ENCODE data around the gene NDP. TPM values are rescaled to one million over a fixed set of nuclear protein-coding genes. Genes with fewer than 3 reads are reported as not detected.

NDP gene
- 1.4 and 3.5 TPM in 2 replicates for total RNA-seq
- polyA plus RNA-seq (2012): 3.9 TPM

DNA sequence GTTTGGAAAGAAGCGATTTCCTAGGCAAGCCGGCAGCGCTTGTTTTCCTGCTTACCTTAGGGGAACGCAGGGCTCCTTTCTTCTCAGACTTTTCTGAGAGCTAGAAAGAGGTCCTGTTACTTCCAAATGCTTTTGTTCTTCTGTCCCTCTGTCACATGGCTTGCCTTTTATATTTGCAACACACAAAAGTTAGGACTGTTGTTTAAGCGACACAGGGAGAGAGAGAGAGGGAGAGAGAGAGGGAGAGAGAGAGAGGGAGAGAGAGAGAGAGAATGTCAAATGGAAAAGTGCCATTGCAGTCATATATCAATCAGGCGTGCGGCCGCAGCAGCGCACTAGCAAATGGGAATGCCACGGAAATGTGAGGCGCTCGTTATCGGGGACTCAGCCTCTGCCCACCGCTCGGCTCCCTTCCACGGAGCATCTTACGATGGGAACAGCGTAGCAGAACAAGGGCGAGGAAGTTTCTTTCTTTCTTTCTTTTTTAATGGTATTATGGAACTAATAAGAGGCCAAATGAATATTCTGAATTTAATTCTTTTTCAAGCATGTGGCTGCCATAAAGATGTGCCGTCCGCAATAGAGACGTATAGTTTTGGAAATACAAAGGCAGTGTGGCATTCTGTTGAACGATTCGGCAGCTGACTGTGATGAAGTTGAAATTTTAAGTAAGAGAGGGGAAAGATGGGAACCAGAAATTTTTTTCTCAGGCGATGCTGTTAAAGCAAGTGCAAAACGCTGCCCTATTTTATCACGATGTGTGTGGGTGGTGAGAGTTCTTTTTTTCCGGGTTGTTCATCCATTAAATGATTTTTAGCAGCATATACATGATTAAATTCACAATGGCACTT lies at the start of gene NDP:
Gene NDP (minus strand): TSS at position 142 of the 851 bp plus-strand sequence. CDS start 14,745 bp downstream, outside the sequence.
- peak; percentile 23 for DNase-seq (ENCODE audit: low read depth)

- DNase-seq (ENCODE audit: low read depth): no peak
Measured at GRCh38 chrX:44022964-44023363, 49.8 kb upstream of the NDP start.

GRCh38 chrX:44020693-44021092 lies 47.5 kb upstream of the NDP start:
- DNase-seq (ENCODE audit: low read depth): no peak

DNA sequence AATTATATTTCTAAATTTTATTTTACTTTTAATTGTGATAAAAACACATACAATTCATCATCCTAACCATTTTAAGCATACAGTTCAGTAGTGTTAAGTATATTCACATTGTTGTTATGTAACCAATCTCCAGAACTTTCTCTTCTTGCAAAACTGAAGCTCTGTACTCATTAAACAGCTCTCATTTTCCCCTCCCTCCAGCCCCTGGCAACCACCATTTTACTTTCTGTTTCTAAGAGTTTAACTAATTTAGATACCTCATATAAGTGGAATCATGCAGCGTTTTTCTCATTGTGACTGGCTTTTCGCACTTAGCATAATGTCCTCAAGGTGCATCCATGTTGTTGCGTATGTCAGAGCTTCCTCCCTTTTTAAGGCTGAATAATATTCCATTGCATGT lies 46.7 kb upstream of the NDP start:
- no peak for DNase-seq (ENCODE audit: low read depth)

- peak; percentile 45 for DNase-seq (ENCODE audit: low read depth)
Measured at GRCh38 chrX:44017676-44018075, 44.5 kb upstream of the NDP start.

DNA sequence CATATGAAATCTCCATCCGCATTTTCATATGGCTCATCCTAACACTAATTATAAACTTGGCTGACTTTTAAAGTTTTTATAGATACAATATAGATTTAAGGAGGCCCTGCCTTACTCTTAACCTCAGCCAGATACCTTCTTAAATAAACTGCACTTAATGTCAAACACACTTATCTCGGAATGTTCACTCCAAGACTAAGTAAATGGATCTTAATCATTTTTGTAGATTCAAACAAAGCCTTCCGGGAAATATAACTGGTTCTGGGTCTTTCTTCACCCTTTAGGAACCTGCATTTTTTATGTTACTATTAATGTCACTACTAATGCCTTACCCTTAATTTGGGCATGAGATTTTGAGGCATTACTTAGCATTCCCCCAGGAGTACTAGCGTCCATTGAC lies 43.7 kb upstream of the NDP start:
- DNase-seq (ENCODE audit: low read depth): no peak

- peak; percentile 93 for DNase-seq (ENCODE audit: low read depth)
Measured at GRCh38 chrX:44012484-44013096, 39.4 kb upstream of the NDP start.

GRCh38 chrX:44011506-44011905 lies 38.3 kb upstream of the NDP start:
- no peak for DNase-seq (ENCODE audit: low read depth)

DNA sequence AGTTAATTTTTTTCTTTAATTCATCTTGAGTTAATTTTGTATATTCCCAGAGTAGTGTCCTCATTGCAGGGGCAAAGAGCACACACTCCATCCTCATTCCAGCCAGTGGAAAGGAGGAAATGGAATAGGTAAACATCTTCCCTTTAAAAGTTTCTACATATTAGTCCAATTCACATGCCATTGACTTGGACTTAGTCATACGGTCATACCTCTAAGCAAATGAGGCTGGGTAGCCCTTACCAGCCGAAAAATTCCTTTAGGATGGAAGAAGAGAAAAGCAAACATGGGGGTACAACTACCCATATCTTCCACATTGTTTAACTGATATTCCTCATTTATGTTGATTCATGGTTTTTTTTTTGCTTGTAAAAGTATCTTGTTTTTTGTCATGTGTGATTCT lies 37.4 kb upstream of the NDP start:
- DNase-seq (ENCODE audit: low read depth): no peak

DNA sequence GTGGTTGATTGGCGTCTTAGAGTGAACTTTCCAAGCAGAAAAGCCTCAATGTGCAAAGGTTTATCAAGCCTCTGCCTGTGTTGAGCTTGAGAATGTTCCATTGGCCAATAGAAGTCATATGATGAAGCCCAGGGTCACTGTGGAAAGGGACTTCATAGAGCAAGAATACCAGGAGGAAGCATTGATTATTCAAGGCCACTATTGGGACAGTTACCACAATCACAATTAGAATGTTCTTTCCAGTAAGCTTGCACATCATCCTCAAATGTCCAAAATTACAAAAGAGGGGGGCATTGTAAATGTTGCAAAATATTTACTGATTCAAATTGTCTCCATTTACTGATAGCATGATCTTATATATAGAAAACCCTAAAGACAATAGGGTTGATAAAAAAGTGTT lies 32.9 kb upstream of the NDP start:
- DNase-seq (ENCODE audit: low read depth): no peak

GRCh38 chrX:44003975-44004374 lies 30.8 kb upstream of the NDP start:
- DNase-seq (ENCODE audit: low read depth): no peak

DNA sequence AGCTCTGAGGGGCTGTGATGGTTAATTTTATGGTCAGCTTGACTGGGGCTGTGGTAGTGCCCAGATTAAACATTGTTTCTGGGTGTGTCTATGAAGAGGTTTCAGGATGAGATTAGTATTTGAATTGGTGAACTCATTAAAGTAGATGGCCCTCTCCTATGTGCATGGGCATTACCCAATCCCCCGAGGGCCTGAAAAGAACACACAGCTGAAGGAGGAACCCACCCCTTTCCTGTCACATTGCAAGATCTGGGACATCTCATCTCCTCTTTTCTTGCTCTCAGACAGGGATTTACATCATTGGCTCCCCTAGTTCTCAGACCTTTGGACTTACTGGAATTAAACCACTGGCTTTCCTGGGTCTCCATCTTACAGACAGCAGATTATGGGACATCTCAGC lies 29.4 kb upstream of the NDP start:
- DNase-seq (ENCODE audit: low read depth): no peak

DNA sequence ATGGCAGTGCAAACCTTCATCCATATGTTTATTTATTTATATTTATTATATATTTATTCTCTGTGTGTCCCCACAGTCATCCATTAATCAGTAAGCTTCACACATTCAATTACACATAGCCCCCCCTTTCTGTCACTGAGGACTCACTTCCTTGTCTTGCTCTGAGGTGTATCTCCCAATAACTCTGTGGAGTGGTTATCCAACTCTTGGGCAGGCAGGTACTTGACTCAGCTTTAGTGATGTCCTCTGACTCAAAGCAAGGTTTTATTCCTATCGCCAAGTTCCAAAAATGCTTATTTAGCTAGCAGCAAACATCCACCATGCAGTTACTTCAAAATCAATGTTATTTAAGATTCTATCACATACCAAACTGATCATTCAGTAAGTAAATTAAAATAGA lies 25.2 kb upstream of the NDP start:
- no peak for DNase-seq (ENCODE audit: low read depth)

DNA sequence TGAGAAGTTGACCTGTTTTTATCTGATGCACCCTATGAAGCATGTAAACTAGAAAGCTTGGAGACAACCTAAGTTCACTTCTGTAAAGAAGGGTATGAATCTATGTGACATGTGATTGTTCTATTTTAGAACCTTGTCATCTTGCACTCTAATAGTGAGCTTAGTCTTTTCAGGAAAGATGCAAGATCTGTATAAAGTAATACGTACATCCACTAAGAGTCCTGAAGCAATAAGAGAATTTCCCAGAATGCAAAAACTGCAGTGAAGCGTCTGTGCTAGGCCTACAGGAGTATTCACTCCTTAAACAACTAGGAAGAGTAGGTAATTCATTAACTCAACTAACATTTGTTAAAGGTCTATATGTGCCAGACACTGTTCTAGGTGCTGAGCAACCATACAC lies 23.3 kb upstream of the NDP start:
- DNase-seq (ENCODE audit: low read depth): no peak

DNA sequence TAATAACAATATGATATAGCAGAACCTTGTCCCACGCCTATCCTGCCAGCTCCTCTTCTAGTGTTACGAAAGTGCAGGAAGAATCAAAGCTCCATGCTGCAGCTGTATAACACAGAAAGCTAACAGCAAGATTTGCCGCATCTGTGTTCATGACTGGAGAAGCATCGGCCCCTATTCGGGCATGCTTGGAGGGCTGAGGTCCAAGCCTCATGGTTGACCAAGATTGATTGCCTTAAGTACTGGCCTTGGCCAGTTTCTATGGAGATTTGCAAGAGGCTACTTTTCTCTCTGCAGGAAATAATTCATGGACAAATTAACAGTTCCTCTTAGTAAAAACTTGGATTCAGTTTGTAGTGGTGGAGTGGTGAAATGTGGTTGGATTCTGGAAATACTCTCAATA lies 12.9 kb upstream of the NDP start:
- no peak for DNase-seq (ENCODE audit: low read depth)

DNA sequence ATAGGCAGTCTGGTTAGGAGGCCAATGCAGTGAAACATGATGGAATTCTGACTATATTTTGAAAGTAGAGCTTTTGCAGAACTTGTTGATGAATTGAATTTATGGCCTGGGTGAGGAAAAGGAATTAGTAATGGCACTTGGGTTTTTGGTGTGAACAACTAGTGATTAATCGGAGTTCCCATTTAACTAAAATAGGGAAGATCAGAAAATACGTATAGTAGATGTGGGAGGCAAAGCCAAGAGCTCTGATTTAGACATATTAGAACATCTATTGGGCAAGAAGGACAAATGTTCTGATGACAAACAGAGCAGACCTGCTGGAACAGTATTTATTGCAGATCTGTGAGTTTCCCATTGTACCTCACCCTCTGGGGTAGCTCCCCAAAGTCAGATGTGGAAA lies 12.3 kb upstream of the NDP start:
- DNase-seq (ENCODE audit: low read depth): no peak

- DNase-seq (ENCODE audit: low read depth): no peak
Measured at GRCh38 chrX:43978226-43978625, 5.0 kb upstream of the NDP start.

- DNase-seq (ENCODE audit: low read depth): no peak
Measured at GRCh38 chrX:43976205-43976604, 3.0 kb upstream of the NDP start.

GRCh38 chrX:43975796-43976195 lies 2.6 kb upstream of the NDP start:
- peak; percentile 80 for DNase-seq (ENCODE audit: low read depth)

- DNase-seq (ENCODE audit: low read depth): no peak
Measured at GRCh38 chrX:43974741-43975465, 1.7 kb upstream of the NDP start.

DNA sequence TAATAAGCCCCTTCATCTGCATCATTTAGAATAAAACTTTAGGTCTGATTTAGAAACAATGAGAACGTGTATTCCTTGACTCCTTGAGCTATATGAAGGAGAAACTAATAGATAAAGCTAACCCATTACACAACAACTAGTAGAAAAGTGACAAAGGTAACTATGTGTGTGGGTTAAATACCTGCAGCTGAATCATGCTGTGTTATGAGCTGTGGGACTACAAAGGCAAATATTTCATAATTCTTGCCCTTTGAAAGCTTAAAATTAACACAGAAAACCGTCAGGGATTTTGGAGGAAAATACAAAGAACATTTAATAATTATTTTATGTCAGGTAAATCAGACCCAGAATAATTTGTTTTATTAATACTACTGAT lies 898 bp upstream of the NDP start:
- DNase-seq (ENCODE audit: low read depth): no peak
